K562 (cell line): Measurements from ENCODE around the gene MAGI1.

Experiments
- CEBPB ChIP-seq: fragments of 450-650 bp; IDR thresholded peaks from 2 replicates; pipeline ENCODE4 v1.6.1; 2016; ENCODE audit warnings: missing genetic modification characterization, missing compliant biosample characterization
- EGR1 ChIP-seq: fragments of 450-650 bp; conservative IDR thresholded peaks from 2 replicates; pipeline ENCODE4 v1.6.1; 2017; ENCODE audit warnings: mild to moderate bottlenecking
- FOXP1 ChIP-seq: sonication (generic); formaldehyde crosslinking; IDR thresholded peaks from 2 replicates; pipeline ENCODE4 v1.8.0; 2022; ENCODE audit warnings: mild to moderate bottlenecking, missing genetic modification reagents
- HDAC3 ChIP-seq: fragments of 450-650 bp; IDR thresholded peaks from 2 replicates; pipeline ENCODE4 v1.6.1; 2018; ENCODE audit warnings: borderline replicate concordance, mild to moderate bottlenecking, moderate library complexity; ENCODE audit not compliant: partially characterized antibody
- KLF6 ChIP-seq: fragments of 250-450 bp; sonication (Bioruptor Pico); IDR thresholded peaks from 2 replicates; pipeline ENCODE4 v1.4.0; 2020; ENCODE audit warnings: mild to moderate bottlenecking, moderate library complexity, borderline replicate concordance
- NFIC ChIP-seq: fragments of 450-650 bp; IDR thresholded peaks from 2 replicates; pipeline ENCODE4 v1.6.1; 2017; ENCODE audit warnings: mild to moderate bottlenecking, inconsistent platforms
- POLR3A ChIP-seq: IDR thresholded peaks from 2 replicates; pipeline ENCODE4 v1.6.1; 2011; ENCODE audit warnings: borderline replicate concordance, mild to moderate bottlenecking, moderate library complexity; ENCODE audit not compliant: insufficient read length, insufficient read depth; ENCODE audit errors: extremely low read depth
- PRMT5 ChIP-seq: sonication (generic); formaldehyde crosslinking; IDR thresholded peaks from 2 replicates; pipeline ENCODE4 v1.5.0; 2020; ENCODE audit warnings: missing genetic modification reagents
- SETDB1 ChIP-seq: IDR thresholded peaks from one replicate; pipeline ENCODE4 v1.6.1; 2012; ENCODE audit warnings: low read length, control low read depth, inconsistent platforms
- TAF1 ChIP-seq: IDR thresholded peaks from 2 replicates; pipeline ENCODE4 v1.6.1; 2011; ENCODE audit warnings: mild to moderate bottlenecking, low read length, moderate library complexity; ENCODE audit not compliant: insufficient read depth, control insufficient read depth, severe bottlenecking; ENCODE audit errors: extremely low read depth
- TGIF2 ChIP-seq: sonication (generic); formaldehyde crosslinking; IDR thresholded peaks from 2 replicates; pipeline ENCODE4 v1.8.1; 2022; ENCODE audit warnings: mild to moderate bottlenecking, missing genetic modification reagents, moderate library complexity
- ZNF239 ChIP-seq: fragments of 250-450 bp; sonication (Bioruptor Pico); IDR thresholded peaks from 2 replicates; pipeline ENCODE4 v1.4.0; 2020; ENCODE audit warnings: mild to moderate bottlenecking
- TF ChIP-seq, protein P1 (sequence below): fragments of 450-650 bp; IDR thresholded peaks from 2 replicates; pipeline ENCODE4 v1.6.1; 2018; ENCODE audit not compliant: partially characterized antibody

DNA sequence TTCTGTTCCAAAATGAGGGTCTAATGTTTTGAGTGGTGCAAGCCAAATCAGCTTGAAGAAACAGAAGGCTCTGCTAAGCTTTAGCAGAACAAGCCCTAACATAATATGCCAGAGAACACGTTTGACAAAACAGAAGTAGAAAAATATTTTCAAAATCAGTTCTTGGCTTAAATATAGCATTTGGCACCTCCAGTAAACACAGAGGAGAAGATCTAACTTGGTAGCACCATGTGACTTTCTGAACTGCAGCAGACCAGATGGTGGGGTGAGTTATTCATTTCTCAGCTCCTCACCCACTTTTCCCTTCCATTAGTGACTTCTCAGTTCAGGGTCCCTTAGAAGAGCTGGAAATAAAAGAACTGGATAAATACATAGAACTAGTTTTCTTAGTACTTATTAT, 395.8 kb downstream of the MAGI1 start:
- TF ChIP-seq PRMT5 (CRISPR knock-in tag) (no peak), TAF1 (no peak), TGIF2 (CRISPR knock-in tag) (no peak), CEBPB (no peak), HDAC3 (no peak), FOXP1 (CRISPR knock-in tag) (no peak), NFIC (no peak), POLR3A (no peak), KLF6 (CRISPR knock-in tag) (no peak), EGR1 (no peak), SETDB1 (no peak), ZNF239 (CRISPR knock-in tag) (no peak)
- TF ChIP-seq, protein P1, sequence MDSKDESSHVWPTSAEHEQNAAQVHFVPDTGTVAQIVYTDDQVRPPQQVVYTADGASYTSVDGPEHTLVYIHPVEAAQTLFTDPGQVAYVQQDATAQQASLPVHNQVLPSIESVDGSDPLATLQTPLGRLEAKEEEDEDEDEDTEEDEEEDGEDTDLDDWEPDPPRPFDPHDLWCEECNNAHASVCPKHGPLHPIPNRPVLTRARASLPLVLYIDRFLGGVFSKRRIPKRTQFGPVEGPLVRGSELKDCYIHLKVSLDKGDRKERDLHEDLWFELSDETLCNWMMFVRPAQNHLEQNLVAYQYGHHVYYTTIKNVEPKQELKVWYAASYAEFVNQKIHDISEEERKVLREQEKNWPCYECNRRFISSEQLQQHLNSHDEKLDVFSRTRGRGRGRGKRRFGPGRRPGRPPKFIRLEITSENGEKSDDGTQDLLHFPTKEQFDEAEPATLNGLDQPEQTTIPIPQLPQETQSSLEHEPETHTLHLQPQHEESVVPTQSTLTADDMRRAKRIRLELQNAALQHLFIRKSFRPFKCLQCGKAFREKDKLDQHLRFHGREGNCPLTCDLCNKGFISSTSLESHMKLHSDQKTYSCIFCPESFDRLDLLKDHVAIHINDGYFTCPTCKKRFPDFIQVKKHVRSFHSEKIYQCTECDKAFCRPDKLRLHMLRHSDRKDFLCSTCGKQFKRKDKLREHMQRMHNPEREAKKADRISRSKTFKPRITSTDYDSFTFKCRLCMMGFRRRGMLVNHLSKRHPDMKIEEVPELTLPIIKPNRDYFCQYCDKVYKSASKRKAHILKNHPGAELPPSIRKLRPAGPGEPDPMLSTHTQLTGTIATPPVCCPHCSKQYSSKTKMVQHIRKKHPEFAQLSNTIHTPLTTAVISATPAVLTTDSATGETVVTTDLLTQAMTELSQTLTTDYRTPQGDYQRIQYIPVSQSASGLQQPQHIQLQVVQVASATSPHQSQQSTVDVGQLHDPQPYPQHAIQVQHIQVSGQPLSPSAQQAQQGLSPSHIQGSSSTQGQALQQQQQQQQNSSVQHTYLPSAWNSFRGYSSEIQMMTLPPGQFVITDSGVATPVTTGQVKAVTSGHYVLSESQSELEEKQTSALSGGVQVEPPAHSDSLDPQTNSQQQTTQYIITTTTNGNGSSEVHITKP, result no peak
